WERI-Rb-1 (cell line): ENCODE measurements around the gene ZNF516.

Source experiments
- DNase-seq: peaks from one replicate; pipeline ENCODE4 v3.0.0-alpha.2; 2020
- H3K27ac ChIP-seq: fragments of 250-450 bp; sonication (Bioruptor Pico); 2 replicates; pipeline ENCODE4 v1.5.1; 2020; ENCODE audit warnings: mild to moderate bottlenecking, moderate library complexity
- H3K27me3 ChIP-seq: fragments of 250-450 bp; sonication (Bioruptor Pico); 2 replicates; pipeline ENCODE4 v1.5.1; 2021; ENCODE audit warnings: mild to moderate bottlenecking, low read depth, moderate library complexity; ENCODE audit not compliant: insufficient read depth, severe bottlenecking
- H3K36me3 ChIP-seq: fragments of 250-450 bp; sonication (Bioruptor Pico); 2 replicates; pipeline ENCODE4 v1.5.1; 2020; ENCODE audit warnings: mild to moderate bottlenecking, moderate library complexity
- H3K4me3 ChIP-seq: 2 replicates; pipeline ENCODE4 v1.5.1; 2011; ENCODE audit warnings: low read depth, mild to moderate bottlenecking, control low read depth, low read length
- H3K9me3 ChIP-seq: fragments of 250-450 bp; sonication (Bioruptor Pico); 2 replicates; pipeline ENCODE4 v1.5.1; 2021; ENCODE audit warnings: mild to moderate bottlenecking, moderate library complexity; ENCODE audit not compliant: severe bottlenecking
- CTCF ChIP-seq: IDR thresholded peaks from 2 replicates; pipeline ENCODE4 v1.5.1; 2011; ENCODE audit warnings: low read depth, mild to moderate bottlenecking, control low read depth, inconsistent platforms, low read length

ZNF516 gene

DNA sequence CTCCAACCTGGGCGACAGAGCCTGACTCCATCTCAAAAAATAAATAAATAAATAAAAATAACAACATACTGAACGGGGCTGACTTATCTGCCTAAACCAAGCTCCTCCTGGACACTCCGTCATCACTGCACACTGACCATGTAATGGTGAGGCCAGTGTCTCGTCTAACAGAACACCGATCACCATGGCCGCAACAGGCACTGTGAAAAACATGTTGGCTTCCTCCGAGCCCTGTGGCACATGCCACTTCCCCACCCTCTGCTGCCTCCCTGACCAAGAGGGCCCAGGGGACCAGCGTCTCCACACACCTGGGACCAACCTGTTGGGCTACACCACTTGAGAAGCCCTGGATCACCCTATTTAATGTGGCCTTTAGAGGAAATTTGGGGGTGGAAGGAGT lies 33.9 kb downstream of the ZNF516 start:
- no peaks in the 10 kb centered on the region for H3K9me3 ChIP-seq
- no peak overlapping the region for H3K27ac ChIP-seq
- no peaks in the 10 kb centered on the region for H3K27me3 ChIP-seq
- DNase-seq: no peak
- H3K36me3 ChIP-seq: peaks cover 45% of the 10 kb centered on the region
- no peak overlapping the region for H3K4me3 ChIP-seq
- no peak for TF ChIP-seq CTCF

DNA sequence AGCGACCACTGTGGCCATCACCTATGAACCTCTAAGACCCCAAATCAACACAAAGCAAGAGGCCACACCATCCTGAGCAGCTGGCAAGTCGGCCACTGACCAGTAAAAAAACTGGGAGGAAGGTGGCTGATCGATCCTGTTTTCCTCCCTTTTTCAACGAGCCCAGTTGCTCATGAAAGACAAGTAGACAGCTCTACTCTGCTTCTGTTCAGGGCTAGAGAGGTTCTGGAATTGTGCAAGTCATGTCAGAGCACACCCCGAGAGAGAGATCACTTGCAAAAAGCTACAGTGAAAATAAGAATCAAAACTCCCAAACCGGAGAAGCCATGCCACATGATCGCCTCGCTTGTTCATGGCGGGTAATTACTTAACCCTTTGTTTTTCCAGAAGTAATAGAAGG lies 34.6 kb downstream of the ZNF516 start:
- Histone ChIP-seq H3K27me3 (no peaks in the 10 kb centered on the region), H3K27ac (no peak overlapping the region), H3K36me3 (peaks cover 44% of the 10 kb centered on the region), H3K9me3 (no peaks in the 10 kb centered on the region), H3K4me3 (no peak overlapping the region)
- DNase-seq: no peak
- TF ChIP-seq CTCF: no peak

DNA sequence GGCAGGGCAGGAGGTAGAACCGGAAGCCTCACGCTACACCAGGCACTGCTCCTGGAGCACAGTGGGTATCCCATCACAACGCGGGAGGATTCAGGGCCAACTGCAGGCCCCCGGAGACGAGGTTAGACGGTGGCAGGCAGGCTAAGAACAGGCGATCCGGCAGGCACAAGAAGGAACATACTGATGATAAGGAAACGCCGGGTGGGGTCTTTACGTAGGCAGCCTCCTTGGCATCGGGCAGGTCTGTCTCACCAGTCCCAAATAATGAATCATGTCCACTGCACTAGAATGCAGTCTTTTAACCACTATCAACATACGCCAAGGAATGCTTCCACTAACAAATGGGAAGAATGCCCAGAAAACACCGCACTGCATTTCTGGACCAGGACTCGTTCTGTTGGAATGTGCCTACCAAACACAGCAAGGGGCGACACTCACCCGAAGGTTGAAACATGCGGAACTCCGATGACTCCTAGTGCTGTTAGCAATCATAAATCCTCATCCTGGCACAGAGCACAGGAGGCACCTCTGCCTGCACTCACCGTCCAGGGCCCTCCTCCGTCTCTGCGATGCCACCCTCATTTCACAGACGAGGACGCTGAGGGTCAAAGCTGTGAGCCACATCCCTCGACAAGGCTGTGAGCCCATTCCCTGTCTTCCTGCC lies 35.2 kb downstream of the ZNF516 start:
- H3K27ac ChIP-seq: no peak overlapping the region
- H3K9me3 ChIP-seq: no peaks in the 10 kb centered on the region
- no peaks in the 10 kb centered on the region for H3K27me3 ChIP-seq
- H3K4me3 ChIP-seq: no peak overlapping the region
- peaks cover 42% of the 10 kb centered on the region for H3K36me3 ChIP-seq
- TF ChIP-seq CTCF: no peak
- DNase-seq: no peak

DNA sequence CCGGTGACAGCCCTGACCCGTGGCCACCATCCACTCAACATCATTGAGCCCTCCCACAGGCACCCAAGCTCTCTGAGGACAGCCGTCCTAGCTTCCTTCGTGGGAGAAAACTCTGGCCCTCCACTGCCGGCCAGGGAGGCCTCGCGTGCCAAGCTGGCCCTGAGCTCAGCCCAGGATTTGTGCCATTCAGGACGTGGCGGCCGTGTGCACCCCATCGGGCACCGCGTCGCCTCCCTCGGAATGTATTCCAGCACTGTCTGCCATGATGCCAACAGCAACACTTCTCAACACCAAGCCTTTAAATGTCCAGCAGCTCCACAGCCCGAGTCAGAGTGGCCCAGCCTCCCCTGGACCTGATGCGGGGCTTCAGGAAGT lies 35.7 kb downstream of the ZNF516 start:
- DNase-seq: no peak
- Histone ChIP-seq H3K27ac (no peak overlapping the region), H3K27me3 (no peaks in the 10 kb centered on the region), H3K4me3 (no peak overlapping the region), H3K9me3 (no peaks in the 10 kb centered on the region), H3K36me3 (peaks cover 42% of the 10 kb centered on the region)
- TF ChIP-seq CTCF: no peak

DNA sequence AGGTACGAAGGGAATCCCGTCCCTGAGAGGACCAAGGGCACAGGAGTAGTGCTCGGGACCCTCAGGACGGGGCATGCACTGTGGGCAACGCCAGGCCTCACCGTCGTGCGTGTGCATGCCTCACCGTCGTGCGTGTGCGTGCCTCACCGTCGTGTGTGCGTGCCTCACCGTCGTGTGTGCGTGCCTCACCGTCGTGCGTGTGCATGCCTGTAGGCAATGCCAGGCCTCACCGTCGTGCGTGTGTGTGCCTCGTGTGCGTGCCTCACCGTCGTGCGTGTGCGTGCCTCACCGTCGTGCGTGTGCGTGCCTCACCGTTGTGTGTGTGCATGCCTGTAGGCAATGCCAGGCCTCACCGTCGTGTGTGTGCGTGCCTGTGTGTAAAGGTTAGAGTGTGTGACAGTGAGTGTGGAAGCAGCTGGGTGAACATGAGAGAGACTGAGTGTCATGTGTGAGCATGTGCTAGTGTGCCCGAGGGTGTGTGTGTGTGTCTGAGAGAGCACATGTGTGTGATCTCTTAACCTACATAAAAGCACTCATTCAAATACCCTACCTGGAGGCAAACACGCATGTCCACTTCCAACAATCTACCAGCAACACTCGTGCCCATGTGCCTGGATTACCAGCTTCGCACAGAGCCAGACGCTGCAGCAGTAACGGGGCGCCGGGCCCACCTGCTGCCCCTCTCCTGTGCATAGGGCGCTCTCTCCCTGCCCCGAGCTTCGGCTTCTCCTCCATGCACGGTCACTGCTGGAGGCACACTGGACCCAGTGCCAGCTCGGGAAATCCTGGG lies 36.3 kb downstream of the ZNF516 start:
- H3K9me3 ChIP-seq: no peaks in the 10 kb centered on the region
- no peak for DNase-seq
- no peak for TF ChIP-seq CTCF
- no peak overlapping the region for H3K4me3 ChIP-seq
- H3K27ac ChIP-seq: no peak overlapping the region
- H3K36me3 ChIP-seq: peaks cover 40% of the 10 kb centered on the region
- H3K27me3 ChIP-seq: no peaks in the 10 kb centered on the region

- DNase-seq: no peak
- H3K9me3 ChIP-seq: no peaks in the 10 kb centered on the region
- no peaks in the 10 kb centered on the region for H3K27me3 ChIP-seq
- H3K4me3 ChIP-seq: no peak overlapping the region
- H3K27ac ChIP-seq: no peak overlapping the region
- TF ChIP-seq CTCF: no peak
- peaks cover 33% of the 10 kb centered on the region for H3K36me3 ChIP-seq
Observed at GRCh38 chr18:76457957-76458356, 37.1 kb downstream of the ZNF516 start.
